T-helper 2 cell (primary cell): ENCODE data around the gene HMGA1.

Experiments used
- DNase-seq, 5 experiments: peaks; one replicate each; pipeline versions ENCODE4 v3.0.0 to v3.0.0-alpha.2; 2012 to 2022

Gene HMGA1

DNA sequence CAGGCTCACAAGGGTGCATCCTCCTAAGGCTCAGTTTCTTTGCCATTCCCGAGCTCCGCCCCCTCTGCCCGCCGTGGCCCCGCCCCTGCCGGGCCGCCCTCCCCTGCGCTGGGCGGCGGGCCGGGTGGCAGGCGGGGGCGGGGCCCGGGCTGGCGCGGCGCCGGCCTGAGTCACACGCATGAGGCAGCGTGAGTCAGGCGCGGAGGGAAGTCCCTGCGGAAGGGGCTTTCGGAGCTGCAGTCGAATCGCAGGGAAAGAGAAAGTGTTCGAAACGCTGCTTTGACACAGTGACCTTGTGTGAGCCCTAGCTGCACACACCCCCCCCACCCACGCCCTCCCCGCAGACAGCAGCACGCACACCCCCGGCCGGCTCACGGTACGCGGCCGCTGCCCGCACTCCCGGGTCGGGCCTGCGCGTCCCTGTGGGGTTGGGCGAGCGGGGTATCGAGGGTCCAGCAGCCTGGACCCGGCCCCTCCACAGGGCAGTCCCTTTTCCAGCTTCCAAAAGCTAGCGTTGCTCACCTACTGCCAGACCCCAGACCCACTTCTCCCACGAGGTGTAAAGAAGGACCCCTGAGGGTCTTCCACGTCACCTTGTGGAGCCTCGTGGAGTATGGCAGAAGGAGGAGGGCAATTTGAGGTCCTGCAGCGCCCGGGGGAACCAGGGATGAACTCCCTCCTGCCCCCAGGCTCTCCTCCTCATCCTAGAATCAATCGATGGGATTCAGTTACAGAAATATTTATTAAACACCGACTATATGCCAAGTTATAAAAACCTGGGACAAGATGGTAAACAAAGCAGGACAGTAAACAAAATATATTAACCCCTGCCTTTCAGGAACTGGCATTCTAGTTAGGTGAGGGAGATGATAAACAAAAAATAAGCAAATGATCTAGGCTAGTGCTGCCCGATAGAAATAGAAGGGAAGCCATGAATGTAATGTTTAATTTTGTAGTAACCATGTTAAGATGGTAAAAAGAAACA is 12.4 kb upstream of the HMGA1 start:
- peak; percentile 90 to 97 (median 92) for DNase-seq

GRCh38 chr6:34225551-34225950 is 11.1 kb upstream of the HMGA1 start:
- DNase-seq, result no peak

GRCh38 chr6:34226066-34226465 is 10.6 kb upstream of the HMGA1 start:
- DNase-seq, result no peak

GRCh38 chr6:34226731-34227586 is 9.7 kb upstream of the HMGA1 start:
- DNase-seq, result no peak

GRCh38 chr6:34227761-34228421 is 8.8 kb upstream of the HMGA1 start:
- no peak for DNase-seq

- DNase-seq, result no peak
Measured at GRCh38 chr6:34229877-34230276, 6.8 kb upstream of the HMGA1 start.

DNA sequence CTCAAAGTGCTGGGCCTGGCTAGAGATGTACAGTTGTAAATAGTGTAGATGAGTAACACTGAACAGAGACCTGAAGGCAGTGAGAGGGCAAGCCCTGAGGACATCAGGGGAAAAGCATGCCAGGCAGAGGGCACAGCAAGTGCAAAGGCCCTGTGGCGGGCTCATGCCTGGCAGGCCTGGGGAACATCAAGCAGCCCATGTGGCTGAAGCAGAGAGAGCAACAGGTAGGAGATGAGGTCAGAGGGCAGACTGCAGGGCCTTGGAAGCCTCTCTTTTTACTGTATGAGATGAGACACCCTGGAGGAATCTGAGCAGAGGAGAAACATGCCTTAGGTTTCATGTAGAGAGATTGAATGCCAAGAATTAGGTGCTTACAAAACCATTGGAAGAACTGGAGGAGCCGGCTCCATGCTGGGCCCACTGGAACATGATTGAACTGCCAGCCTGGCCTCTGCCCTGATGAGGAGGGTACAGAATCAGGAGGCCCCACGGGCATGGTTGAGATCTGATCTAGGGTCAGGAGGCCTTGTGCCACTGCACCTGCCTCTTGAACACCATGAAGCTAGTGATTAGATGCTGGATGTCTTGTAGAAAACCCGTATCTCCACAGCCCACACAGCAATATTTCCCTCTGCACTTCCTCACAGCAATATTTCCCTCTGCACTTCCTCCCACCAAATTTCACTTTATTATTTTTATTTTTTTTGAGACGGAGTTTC is 5.9 kb upstream of the HMGA1 start:
- DNase-seq, result no peak

DNA sequence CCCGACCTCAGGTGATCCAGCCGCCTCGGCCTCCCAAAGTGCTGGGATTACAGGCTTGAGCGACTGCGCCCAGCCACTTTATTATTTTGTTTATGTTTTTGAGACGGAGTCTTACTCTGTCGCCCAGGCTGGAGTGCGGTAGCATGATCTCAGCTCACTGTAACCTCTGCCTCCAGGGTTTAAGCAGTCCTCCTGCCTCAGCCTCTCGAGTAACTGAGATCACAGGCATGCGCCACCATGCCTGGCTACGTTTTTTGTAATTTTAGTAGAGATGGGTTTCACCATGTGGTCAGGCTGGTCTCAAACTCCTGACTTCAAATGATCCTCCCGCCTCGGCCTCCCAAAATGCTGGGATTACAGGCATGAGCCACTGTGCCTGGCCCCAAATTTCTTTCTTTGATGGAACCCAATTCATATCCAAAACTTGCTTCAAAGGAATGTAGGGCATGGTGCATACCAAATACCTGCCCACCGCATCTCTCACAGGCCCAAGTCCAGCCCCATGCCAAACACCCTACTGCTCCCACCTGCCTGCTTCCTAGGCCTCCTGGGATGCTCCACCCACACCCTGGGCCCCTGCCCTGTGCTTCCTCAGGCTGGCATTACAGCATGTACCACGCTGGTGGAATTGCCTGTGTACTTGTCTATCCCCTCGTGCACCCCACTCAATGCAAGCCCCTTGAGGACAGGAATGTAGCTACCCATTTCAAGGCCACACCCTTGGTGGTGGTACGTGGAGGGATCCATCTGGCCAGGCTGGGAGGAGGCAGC is 4.9 kb upstream of the HMGA1 start:
- no peak for DNase-seq

- no peak for DNase-seq
Measured at GRCh38 chr6:34232901-34233300, 3.8 kb upstream of the HMGA1 start.

- DNase-seq, result no peak
Measured at GRCh38 chr6:34233867-34234266, 2.8 kb upstream of the HMGA1 start.

GRCh38 chr6:34234667-34235306 is 1.9 kb upstream of the HMGA1 start:
- DNase-seq, result no peak

DNA sequence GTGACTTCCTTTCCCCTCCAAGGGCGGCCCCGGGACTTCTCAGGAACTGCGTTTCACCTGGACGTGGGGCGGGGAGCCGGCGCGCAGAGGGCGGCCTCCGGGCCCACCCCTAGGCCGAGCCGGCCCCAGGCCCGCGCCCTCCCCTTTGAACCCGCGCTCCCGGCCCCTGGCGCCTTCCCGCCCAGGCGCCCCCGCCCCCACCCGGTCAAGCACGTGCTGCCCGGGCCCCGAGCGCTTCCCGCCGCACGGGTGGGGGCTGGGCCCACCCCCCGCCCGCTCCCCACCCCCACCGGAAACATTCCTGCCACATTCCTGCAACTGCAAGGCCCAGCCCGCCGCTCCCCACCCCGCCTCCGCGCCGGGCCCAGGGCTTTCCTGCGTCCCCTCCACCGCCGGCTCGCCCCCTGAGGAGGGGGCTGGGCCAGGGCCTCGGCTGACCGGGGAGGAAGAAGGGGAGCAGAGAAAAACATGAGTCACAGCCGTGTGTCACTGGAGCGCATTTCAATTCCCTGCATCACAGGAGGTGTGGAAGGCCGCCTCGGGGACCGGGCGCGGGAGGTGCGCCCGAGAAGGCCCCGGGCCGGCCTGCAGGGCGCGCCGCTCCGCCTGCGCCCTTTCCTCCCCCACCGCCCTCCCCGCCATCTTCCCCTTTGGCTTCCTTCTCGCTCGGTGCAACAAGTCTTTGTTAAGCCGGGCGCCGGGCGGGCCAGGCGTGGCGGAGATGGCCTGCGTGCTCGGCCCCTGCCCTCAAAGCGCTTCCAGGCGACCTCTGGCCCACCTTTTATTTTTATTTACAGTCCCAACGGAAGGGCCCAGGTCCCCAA is 1.2 kb upstream of the HMGA1 start:
- peak in 4 of 5 experiments; percentile 42 to 72 (median 52) for DNase-seq

GRCh38 chr6:34236131-34236442 is 586 bp upstream of the HMGA1 start:
- peak in 4 of 5 experiments; percentile 31 to 84 (median 64) for DNase-seq

GRCh38 chr6:34237316-34237721 is 646 bp downstream of the HMGA1 start:
- peak in 2 of 5 experiments; percentile 33 to 58 for DNase-seq

DNA sequence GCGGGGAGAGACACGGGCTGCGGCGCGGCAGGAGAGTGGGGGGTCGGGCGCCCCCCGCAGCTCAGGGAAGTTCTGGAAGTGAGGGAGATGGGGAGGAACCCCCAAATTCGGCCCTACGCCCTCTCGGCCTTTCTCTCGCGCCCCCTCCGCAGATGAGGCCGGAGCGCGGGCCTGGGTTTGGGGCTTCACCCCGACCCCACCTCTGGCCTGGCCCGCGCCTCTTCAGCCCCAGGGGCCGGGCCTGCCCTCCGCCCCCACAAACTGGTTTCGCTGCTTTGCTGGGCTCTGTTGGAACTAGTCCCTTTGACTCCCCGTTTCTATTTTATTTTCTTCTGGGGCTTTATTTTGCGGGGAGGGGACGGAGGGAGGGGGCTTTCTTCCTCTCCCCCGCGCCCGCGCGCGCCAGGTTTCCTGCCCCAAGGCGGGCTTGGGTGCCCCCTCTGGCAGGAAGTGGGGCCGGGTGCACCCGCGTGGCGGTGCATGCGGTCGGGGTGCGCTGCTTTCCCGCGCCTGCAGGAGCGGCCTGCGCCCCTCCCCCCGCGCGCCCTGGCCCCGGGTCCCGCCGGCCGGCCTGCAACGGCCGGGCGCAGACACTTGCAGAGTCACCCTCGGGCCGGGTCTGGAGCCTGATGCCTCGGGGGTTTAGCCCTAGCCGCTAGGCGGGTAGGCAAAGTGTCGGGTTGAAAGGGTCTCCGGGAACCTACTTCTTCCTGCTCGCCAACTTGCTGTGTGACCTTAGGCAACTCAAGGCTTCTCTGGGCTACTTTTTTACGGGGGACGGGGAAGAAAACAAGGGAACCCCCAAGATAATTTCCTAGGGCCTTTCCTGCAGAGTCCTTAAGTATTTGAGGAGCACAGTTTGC is 1.3 kb downstream of the HMGA1 start:
- peak; percentile 50 to 87 (median 65) for DNase-seq

DNA sequence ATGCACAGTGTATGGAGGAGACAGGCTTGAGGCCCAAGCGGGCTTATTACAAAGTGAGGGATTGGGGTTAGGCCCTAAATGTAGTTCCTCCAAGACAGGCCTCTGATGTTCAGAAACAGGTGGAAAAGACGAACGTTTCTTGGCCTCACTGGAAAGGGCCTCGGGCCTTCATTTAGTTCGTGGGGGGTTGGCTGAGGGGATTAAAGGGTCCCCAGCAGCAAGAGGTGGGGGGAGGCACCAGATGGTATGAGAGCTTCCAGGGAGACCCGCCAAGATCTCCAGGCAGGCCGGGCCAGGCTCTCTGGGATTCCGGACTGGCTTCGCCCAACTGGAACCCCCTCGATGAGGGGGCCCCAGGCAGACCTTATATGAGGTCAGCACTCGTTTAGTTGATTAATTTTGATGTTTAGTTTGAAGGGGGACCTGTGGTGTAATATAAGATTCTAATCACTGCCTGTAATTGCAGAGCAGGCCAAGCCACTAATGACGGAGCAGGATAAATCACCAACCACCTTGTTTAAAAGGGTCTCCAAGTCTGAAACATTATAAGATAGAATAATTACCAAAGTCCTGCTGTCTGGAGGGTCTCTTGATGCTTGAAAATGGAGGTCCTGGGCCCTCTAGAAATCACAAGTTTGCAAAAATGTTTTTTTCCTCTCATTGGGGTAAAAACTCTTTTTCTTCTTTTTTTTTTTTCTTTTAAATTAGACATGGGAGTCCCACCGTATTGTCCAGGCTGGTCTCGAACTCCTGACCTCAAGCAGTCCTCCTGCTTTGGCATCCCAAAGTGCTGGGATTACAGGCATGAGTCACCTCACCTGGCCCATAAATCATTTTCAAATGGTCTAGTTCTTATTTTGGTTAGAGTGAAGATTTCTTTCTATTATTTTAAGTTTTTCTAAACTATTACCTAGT is 2.2 kb downstream of the HMGA1 start:
- DNase-seq, result peak in 1 of 5 experiments; percentile 50

GRCh38 chr6:34239500-34239825 is 2.8 kb downstream of the HMGA1 start:
- no peak for DNase-seq

DNA sequence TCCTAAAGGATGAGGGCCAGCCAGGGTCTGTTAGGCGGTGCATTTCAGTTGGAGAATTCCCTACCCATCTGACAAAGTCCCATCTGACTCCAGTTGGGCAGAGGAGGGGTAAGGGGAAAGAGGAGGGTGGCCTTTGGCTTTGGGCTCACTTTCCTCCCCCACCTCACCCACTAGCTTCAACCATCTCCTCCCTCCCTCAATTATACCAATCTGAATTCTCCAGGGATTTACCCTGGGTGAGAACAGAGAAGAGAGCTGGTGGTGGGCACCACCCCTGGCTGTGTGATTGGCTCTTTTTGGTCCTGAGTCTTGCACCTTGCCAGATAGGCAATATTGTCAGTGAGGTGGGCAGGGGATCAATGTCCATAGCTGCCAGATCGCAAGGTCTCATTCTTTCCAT is 3.2 kb downstream of the HMGA1 start:
- no peak for DNase-seq
